Neural progenitor cell (in vitro differentiated cells): ENCODE measurements around the gene ANGEL1.

ENCODE experiments used
- EZH2phosphoT487 ChIP-seq: fragments of 200-600 bp; sonication (generic); IDR thresholded peaks from 2 replicates; pipeline ENCODE4 v1.6.1; 2017; ENCODE audit warnings: antibody characterized with exemption
- TF ChIP-seq, protein P1 (sequence below): fragments of 200-600 bp; sonication (generic); IDR thresholded peaks from 2 replicates; pipeline ENCODE4 v1.5.1; 2017; ENCODE audit warnings: antibody characterized with exemption, mild to moderate bottlenecking

DNA sequence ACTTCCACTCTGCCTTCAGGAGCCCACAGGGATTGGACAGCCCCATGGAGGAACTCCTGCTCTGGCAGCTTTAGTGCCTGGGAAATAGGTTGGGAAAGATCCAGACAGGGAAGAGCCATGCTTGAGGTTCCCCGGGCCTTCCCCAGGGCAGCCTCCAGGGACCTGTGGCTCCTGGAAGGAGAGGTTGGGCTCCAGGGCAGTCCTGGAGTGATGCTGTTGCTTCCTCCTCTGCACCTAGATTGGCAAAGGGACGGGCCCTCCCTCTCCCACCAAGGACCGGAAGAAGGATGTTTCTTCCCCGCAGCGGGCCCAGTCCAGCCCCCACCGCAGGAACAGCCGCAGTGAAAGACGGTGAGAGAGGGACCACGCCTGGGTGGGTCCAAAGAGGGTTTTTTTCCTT is 35.0 kb downstream of the ANGEL1 start:
- TF ChIP-seq EZH2phosphoT487: no peak
- TF ChIP-seq, protein P1, sequence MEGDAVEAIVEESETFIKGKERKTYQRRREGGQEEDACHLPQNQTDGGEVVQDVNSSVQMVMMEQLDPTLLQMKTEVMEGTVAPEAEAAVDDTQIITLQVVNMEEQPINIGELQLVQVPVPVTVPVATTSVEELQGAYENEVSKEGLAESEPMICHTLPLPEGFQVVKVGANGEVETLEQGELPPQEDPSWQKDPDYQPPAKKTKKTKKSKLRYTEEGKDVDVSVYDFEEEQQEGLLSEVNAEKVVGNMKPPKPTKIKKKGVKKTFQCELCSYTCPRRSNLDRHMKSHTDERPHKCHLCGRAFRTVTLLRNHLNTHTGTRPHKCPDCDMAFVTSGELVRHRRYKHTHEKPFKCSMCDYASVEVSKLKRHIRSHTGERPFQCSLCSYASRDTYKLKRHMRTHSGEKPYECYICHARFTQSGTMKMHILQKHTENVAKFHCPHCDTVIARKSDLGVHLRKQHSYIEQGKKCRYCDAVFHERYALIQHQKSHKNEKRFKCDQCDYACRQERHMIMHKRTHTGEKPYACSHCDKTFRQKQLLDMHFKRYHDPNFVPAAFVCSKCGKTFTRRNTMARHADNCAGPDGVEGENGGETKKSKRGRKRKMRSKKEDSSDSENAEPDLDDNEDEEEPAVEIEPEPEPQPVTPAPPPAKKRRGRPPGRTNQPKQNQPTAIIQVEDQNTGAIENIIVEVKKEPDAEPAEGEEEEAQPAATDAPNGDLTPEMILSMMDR: no peak
